SK-N-SH treated with all-trans-retinoic acid at 6 μM for 48 hours (cell line): ENCODE data around the gene STAC3.

Experiments used
- BACH2 ChIP-seq: fragments of 250-450 bp; sonication (Bioruptor Pico); IDR thresholded peaks from 2 replicates; pipeline ENCODE4 v1.9.0; 2021; ENCODE audit warnings: mild to moderate bottlenecking, borderline replicate concordance
- CREB5 ChIP-seq: fragments of 250-450 bp; sonication (Bioruptor Pico); IDR thresholded peaks from 2 replicates; pipeline ENCODE4 v1.5.1; 2020; ENCODE audit warnings: low read depth, mild to moderate bottlenecking, moderate library complexity
- CSDC2 ChIP-seq: fragments of 250-450 bp; sonication (Bioruptor Pico); IDR thresholded peaks from 2 replicates; pipeline ENCODE4 v1.5.0; 2020; ENCODE audit warnings: mild to moderate bottlenecking, moderate library complexity
- CSRNP3 ChIP-seq: fragments of 250-450 bp; sonication (Bioruptor Pico); IDR thresholded peaks from 2 replicates; pipeline ENCODE4 v1.5.1; 2021; ENCODE audit warnings: mild to moderate bottlenecking, moderate library complexity
- GLIS3 ChIP-seq: fragments of 250-450 bp; sonication (Bioruptor Pico); IDR thresholded peaks from 2 replicates; pipeline ENCODE4 v1.5.0; 2020; ENCODE audit warnings: mild to moderate bottlenecking, moderate library complexity
- ISL1 ChIP-seq: fragments of 250-450 bp; sonication (Bioruptor Pico); IDR thresholded peaks from 2 replicates; pipeline ENCODE4 v2.1.2; 2022; ENCODE audit warnings: mild to moderate bottlenecking, moderate library complexity
- OSR1 ChIP-seq: fragments of 250-450 bp; sonication (Bioruptor Pico); IDR thresholded peaks from 2 replicates; pipeline ENCODE4 v1.8.0; 2022; ENCODE audit warnings: moderate library complexity, mild to moderate bottlenecking, inconsistent platforms
- PATZ1 ChIP-seq: fragments of 250-450 bp; sonication (Bioruptor Pico); IDR thresholded peaks from 2 replicates; pipeline ENCODE4 v1.8.0; 2020; ENCODE audit warnings: mild to moderate bottlenecking, moderate library complexity, borderline replicate concordance
- RARB ChIP-seq: fragments of 250-450 bp; sonication (Bioruptor Pico); IDR thresholded peaks from 2 replicates; pipeline ENCODE4 v1.8.0; 2021; ENCODE audit warnings: mild to moderate bottlenecking, moderate library complexity
- ZFP3 ChIP-seq: fragments of 250-450 bp; sonication (Bioruptor Pico); IDR thresholded peaks from 2 replicates; pipeline ENCODE4 v1.5.0; 2020; ENCODE audit warnings: mild to moderate bottlenecking, moderate library complexity
- ZFP30 ChIP-seq: fragments of 450-650 bp; formaldehyde crosslinking; IDR thresholded peaks from 2 replicates; pipeline ENCODE4 v1.5.0; 2022; ENCODE audit warnings: mild to moderate bottlenecking, moderate library complexity

GRCh38 chr12:57231276-57232021, 19.5 kb downstream of the STAC3 start:
- TF ChIP-seq OSR1 (CRISPR knock-in tag) (no peak), RARB (CRISPR knock-in tag) (no peak), CREB5 (CRISPR knock-in tag) (no peak), CSDC2 (CRISPR knock-in tag) (no peak), PATZ1 (no peak), ZFP3 (no peak), GLIS3 (CRISPR knock-in tag) (no peak), ZFP30 (CRISPR knock-in tag) (no peak), CSRNP3 (CRISPR knock-in tag) (no peak), ISL1 (CRISPR knock-in tag) (no peak), BACH2 (CRISPR knock-in tag) (no peak)
